H9 (cell line): ENCODE measurements around the gene GNAI1. TPM values are rescaled to one million over a fixed set of nuclear protein-coding genes. Genes with fewer than 3 reads are reported as not detected.

Experiments
- DNase-seq: peaks from one replicate; pipeline ENCODE4 v3.0.0-alpha.2; 2017
- H2AFZ ChIP-seq: one replicate; pipeline ENCODE4 v1.6.1; 2013; ENCODE audit warnings: mild to moderate bottlenecking, low read length, control low read depth, moderate library complexity
- H2AK5ac ChIP-seq: 2 replicates; pipeline ENCODE4 v1.6.1; 2013; ENCODE audit warnings: low read length, control low read depth, mixed read lengths; ENCODE audit not compliant: insufficient read length
- H2BK120ac ChIP-seq: one replicate; pipeline ENCODE4 v1.6.1; 2013; ENCODE audit warnings: low read depth, mild to moderate bottlenecking, low read length, control low read depth, inconsistent platforms; ENCODE audit not compliant: poor library complexity, severe bottlenecking
- H2BK12ac ChIP-seq: 2 replicates; pipeline ENCODE4 v1.6.1; 2013; ENCODE audit warnings: low read length, control low read depth, mixed read lengths, low read depth; ENCODE audit not compliant: insufficient read length
- H2BK15ac ChIP-seq: 2 replicates; pipeline ENCODE4 v1.6.1; 2013; ENCODE audit warnings: low read depth, low read length, control low read depth
- H2BK20ac ChIP-seq: one replicate; pipeline ENCODE4 v1.6.1; 2013; ENCODE audit warnings: low read depth, mild to moderate bottlenecking, low read length, control low read depth, inconsistent platforms; ENCODE audit not compliant: poor library complexity, severe bottlenecking
- H2BK5ac ChIP-seq: 2 replicates; pipeline ENCODE4 v1.6.1; 2013; ENCODE audit warnings: low read length, control low read depth, mixed read lengths; ENCODE audit not compliant: insufficient read length
- H3K14ac ChIP-seq: 2 replicates; pipeline ENCODE4 v1.6.1; 2013; ENCODE audit warnings: low read length, control low read depth; ENCODE audit not compliant: insufficient read depth
- H3K18ac ChIP-seq: 2 replicates; pipeline ENCODE4 v1.6.1; 2013; ENCODE audit warnings: low read depth, mild to moderate bottlenecking, mixed read lengths, low read length, control low read depth; ENCODE audit not compliant: insufficient read length
- H3K23ac ChIP-seq: 2 replicates; pipeline ENCODE4 v1.6.1; 2013; ENCODE audit warnings: low read length, control low read depth, mixed read lengths, low read depth; ENCODE audit not compliant: insufficient read length
- H3K23me2 ChIP-seq: 2 replicates; pipeline ENCODE4 v1.6.1; 2013; ENCODE audit warnings: low read depth, mild to moderate bottlenecking, mixed read lengths, low read length, control low read depth; ENCODE audit not compliant: insufficient read length, poor library complexity, severe bottlenecking
- H3K27ac ChIP-seq: 2 replicates; pipeline ENCODE4 v1.5.1; 2013; ENCODE audit warnings: low read length, control low read depth, mixed read lengths, low read depth; ENCODE audit not compliant: insufficient read length
- H3K27me3 ChIP-seq: 2 replicates; pipeline ENCODE4 v1.6.1; 2013; ENCODE audit warnings: low read length, control low read depth, inconsistent platforms; ENCODE audit not compliant: insufficient read depth
- H3K4ac ChIP-seq: 2 replicates; pipeline ENCODE4 v1.6.1; 2013; ENCODE audit warnings: low read depth, mild to moderate bottlenecking, control low read depth, inconsistent platforms, low read length, moderate library complexity
- H3K4me1 ChIP-seq: 2 replicates; pipeline ENCODE4 v1.6.1; 2013; ENCODE audit warnings: low read length, control low read depth, inconsistent platforms; ENCODE audit not compliant: insufficient read depth
- H3K4me2 ChIP-seq: 2 replicates; pipeline ENCODE4 v1.6.1; 2013; ENCODE audit warnings: low read length, control low read depth, mixed read lengths; ENCODE audit not compliant: insufficient read length, insufficient read depth
- H3K56ac ChIP-seq: 2 replicates; pipeline ENCODE4 v1.6.1; 2013; ENCODE audit warnings: low read depth, mild to moderate bottlenecking, mixed read lengths, low read length, control low read depth; ENCODE audit not compliant: insufficient read length
- H3K79me1 ChIP-seq: 2 replicates; pipeline ENCODE4 v1.6.1; 2013; ENCODE audit warnings: low read depth, mild to moderate bottlenecking, moderate library complexity, low read length, control low read depth, inconsistent platforms; ENCODE audit not compliant: insufficient read depth, poor library complexity, severe bottlenecking
- H3K79me2 ChIP-seq: 2 replicates; pipeline ENCODE4 v1.6.1; 2013; ENCODE audit warnings: low read length, control low read depth, inconsistent platforms; ENCODE audit not compliant: insufficient read depth
- H3K9ac ChIP-seq: 2 replicates; pipeline ENCODE4 v1.6.1; 2013; ENCODE audit warnings: low read length, control low read depth, mixed read lengths; ENCODE audit not compliant: insufficient read length; ENCODE audit errors: extremely low read depth
- H3K9me3 ChIP-seq: one replicate; pipeline ENCODE4 v1.6.1; 2013; ENCODE audit warnings: low read depth, low read length, inconsistent platforms; ENCODE audit not compliant: control insufficient read depth
- H3T11ph ChIP-seq: one replicate; pipeline ENCODE4 v1.6.1; 2013; ENCODE audit warnings: mild to moderate bottlenecking, low read length, control low read depth, inconsistent platforms
- H4K20me1 ChIP-seq: one replicate; pipeline ENCODE4 v1.6.1; 2013; ENCODE audit not compliant: control insufficient read depth, insufficient read length, insufficient read depth
- H4K5ac ChIP-seq: 2 replicates; pipeline ENCODE4 v1.6.1; 2013; ENCODE audit warnings: low read depth, mild to moderate bottlenecking, mixed read lengths, low read length, control low read depth; ENCODE audit not compliant: insufficient read length
- H4K8ac ChIP-seq: replicated peaks from 2 replicates; pipeline ENCODE4 v1.6.1; 2013; ENCODE audit warnings: low read length, control low read depth, mixed read lengths, low read depth; ENCODE audit not compliant: insufficient read length
- H4K91ac ChIP-seq: 2 replicates; pipeline ENCODE4 v1.6.1; 2013; ENCODE audit warnings: low read depth, mild to moderate bottlenecking, moderate library complexity, mixed read lengths, low read length, control low read depth; ENCODE audit not compliant: insufficient read length
- H3K27ac Mint-ChIP-seq, 3 experiments: 2 replicates in 2 of 3; 3 replicates in 1 of 3; pipeline ENCODE4 v1.8.0; 2020 to 2021; ENCODE audit warnings: mixed read lengths in 3 of 3, mild to moderate bottlenecking in 1 of 3, moderate library complexity in 1 of 3
- H3K27me3 Mint-ChIP-seq: 2 replicates; pipeline ENCODE4 v1.8.0; 2021; ENCODE audit warnings: low read depth, mild to moderate bottlenecking, moderate library complexity, mixed read lengths
- H3K36me3 Mint-ChIP-seq, 3 experiments: 2 replicates in 2 of 3; 3 replicates in 1 of 3; pipeline ENCODE4 v1.8.0; 2020 to 2021; ENCODE audit warnings: low read depth in 3 of 3, mixed read lengths in 3 of 3; ENCODE audit not compliant: insufficient read depth in 1 of 3
- H3K4me1 Mint-ChIP-seq, 2 experiments: 2 replicates each; pipeline ENCODE4 v1.8.0; 2020; ENCODE audit warnings: mixed read lengths in 2 of 2
- H3K4me3 Mint-ChIP-seq, 2 experiments: 2 replicates in 1 of 2; 3 replicates in 1 of 2; pipeline ENCODE4 v1.8.0; 2020 to 2021; ENCODE audit warnings: mild to moderate bottlenecking in 2 of 2, mixed read lengths in 2 of 2, moderate library complexity in 1 of 2
- H3K9me3 Mint-ChIP-seq, 2 experiments: 2 replicates in 1 of 2; 3 replicates in 1 of 2; pipeline ENCODE4 v1.8.0; 2020; ENCODE audit warnings: mild to moderate bottlenecking in 2 of 2, mixed read lengths in 2 of 2, moderate library complexity in 1 of 2
- WGBS: extraction: QIAGEN DNeasy Blood & Tissue Kit; methylation state at CpG from one replicate; pipeline ENCODE4 v1.1.7; 2013; ENCODE audit warnings: missing lambda C conversion rate, low lambda C conversion rate, mixed read lengths; ENCODE audit not compliant: insufficient read length; ENCODE audit errors: extremely low coverage; 5-methylcytosine and 5-hydroxymethylcytosine counted together
- total RNA-seq: library from RNA; stranded (reverse); gene quantifications from 2 replicates; pipeline ENCODE4 v1.2.1, GENCODE V29; 2021
- TF ChIP-seq, protein P1 (sequence below): fragments of 200-600 bp; sonication (generic); conservative IDR thresholded peaks from 3 replicates; pipeline ENCODE4 v1.8.0; 2021; ENCODE audit warnings: antibody characterized with exemption, mild to moderate bottlenecking

GNAI1 gene
- total RNA-seq, 1 experiment from 2014 or later, result 14.1 TPM

- Histone ChIP-seq H4K5ac (no peak overlapping the region), H2BK5ac (no peak overlapping the region), H3K27ac (no peak overlapping the region), H2BK20ac (no peak overlapping the region), H3T11ph (no peak overlapping the region), H2AK5ac (no peak overlapping the region), H3K9ac (no peak overlapping the region), H3K4ac (no peak overlapping the region), H3K9me3 (no peaks in the 10 kb centered on the region), H3K4me1 (no peaks in the 10 kb centered on the region; the same call in 1 of the 2 replicates), H2AFZ (no peak overlapping the region), H4K91ac (no peak overlapping the region), H3K4me2 (no peak overlapping the region), H3K23ac (no peak overlapping the region), H3K14ac (no peak overlapping the region), H2BK15ac (no peak overlapping the region), H3K79me2 (no peaks in the 10 kb centered on the region), H2BK12ac (no peak overlapping the region), H4K8ac (no peak overlapping the region), H3K27me3 (no peaks in the 10 kb centered on the region), H2BK120ac (no peak overlapping the region), H3K18ac (no peak overlapping the region), H3K79me1 (no peaks in the 10 kb centered on the region), H3K56ac (no peak overlapping the region), H3K23me2 (no peaks in the 10 kb centered on the region), H4K20me1 (no peaks in the 10 kb centered on the region)
- no peak overlapping the region for H3K27ac Mint-ChIP-seq
- H3K27me3 Mint-ChIP-seq, result no peaks in the 10 kb centered on the region
- no CpG with 5 or more reads among the region's 3 CpGs for WGBS
- H3K36me3 Mint-ChIP-seq, result no peaks in the 10 kb centered on the region
- peaks cover 7 to 8% of the 10 kb centered on the region in 2 experiments for H3K4me1 Mint-ChIP-seq
- no peak for DNase-seq
- H3K9me3 Mint-ChIP-seq, result no peaks in the 10 kb centered on the region
- H3K4me3 Mint-ChIP-seq, result no peak overlapping the region
- TF ChIP-seq, protein P1, sequence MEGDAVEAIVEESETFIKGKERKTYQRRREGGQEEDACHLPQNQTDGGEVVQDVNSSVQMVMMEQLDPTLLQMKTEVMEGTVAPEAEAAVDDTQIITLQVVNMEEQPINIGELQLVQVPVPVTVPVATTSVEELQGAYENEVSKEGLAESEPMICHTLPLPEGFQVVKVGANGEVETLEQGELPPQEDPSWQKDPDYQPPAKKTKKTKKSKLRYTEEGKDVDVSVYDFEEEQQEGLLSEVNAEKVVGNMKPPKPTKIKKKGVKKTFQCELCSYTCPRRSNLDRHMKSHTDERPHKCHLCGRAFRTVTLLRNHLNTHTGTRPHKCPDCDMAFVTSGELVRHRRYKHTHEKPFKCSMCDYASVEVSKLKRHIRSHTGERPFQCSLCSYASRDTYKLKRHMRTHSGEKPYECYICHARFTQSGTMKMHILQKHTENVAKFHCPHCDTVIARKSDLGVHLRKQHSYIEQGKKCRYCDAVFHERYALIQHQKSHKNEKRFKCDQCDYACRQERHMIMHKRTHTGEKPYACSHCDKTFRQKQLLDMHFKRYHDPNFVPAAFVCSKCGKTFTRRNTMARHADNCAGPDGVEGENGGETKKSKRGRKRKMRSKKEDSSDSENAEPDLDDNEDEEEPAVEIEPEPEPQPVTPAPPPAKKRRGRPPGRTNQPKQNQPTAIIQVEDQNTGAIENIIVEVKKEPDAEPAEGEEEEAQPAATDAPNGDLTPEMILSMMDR, result no peak
Measured at GRCh38 chr7:80273327-80273726, 138.7 kb downstream of the GNAI1 start.
